NCI-H1436 (cell line): ENCODE measurements around the gene POC1B.

Experiments
- DNase-seq: peaks from one replicate; lab custom pipeline; 2025; lab: John Stamatoyannopoulos, UW

POC1B gene

DNA sequence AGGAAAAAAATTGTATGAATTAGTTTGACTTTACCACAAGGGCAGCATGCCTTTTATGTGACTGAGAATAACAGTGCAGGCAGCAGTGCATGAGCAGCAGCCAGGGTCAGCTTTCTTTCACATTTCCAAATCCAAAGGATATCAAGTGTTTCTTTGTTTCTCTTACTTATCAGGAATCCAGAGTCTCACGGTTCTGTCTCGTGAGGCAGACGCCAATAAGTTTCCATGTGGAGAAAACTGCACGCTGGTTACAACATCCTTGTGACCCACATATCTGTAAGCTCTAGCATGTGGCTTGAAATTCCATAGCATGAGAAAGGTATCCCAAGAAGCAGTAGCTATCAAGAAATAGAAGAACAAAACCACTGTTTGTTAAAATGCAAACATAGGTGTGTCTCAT, 28.8 kb downstream of the POC1B start:
- DNase-seq: no peak

DNA sequence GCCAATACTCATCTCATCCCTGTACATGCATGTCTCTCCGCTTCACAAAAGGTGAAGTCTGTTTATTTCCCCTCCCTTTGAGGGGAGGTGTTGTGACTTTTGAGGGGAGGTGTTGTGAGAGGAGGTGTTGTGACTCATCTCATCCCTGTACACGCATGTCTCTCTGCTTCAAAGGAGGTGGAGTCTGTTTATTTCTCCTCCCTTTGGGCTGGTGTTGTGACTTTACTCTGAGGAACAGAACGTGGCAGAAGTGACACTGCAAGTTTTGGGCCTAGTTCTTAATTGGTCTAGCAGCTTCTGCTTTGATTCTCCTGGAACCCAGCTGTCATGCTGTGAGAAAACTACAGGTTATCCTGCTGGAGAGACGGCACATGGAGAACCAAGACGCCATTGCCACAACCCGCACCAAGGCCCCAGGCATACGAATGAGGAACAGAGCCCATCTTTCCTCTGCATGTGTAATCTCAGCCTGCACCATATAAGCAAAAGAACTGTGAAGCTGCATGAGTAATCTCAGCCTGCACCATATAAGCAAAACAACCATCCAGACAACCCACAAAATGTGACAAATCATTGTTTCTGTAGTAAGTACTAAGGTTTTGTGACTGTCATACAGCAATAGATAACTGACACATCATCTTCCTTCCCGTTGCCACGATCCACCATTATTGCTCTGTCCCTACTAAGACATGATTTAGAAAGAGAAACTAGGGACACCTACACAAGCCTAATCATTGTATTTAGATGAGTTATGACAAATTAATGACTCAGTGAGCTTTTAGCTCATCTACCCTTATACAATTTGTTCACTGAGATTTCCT, 31.2 kb downstream of the POC1B start:
- no peak for DNase-seq

- no peak for DNase-seq
These were observed 32.1 kb downstream of the POC1B start for GRCh38 chr12:89493670-89494302.

DNA sequence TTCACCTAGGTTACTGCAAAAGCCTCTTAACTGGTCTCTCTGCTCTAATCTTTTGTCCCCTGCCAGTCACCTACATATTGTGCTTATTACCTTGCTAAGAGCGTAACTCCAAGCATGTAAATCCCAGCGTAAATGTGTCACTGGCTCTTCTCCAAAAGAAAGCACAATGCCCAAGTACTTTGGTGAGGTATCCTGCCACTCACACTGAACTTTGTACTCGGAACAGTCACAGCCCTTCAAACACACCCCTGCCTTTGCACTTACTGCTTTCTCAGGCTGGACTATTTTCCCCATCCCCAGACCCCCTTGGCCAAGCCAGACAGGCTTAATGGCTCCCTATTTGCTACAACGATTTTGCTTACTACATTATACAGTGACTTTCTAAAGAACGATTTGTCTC, 33.0 kb downstream of the POC1B start:
- DNase-seq: no peak

DNA sequence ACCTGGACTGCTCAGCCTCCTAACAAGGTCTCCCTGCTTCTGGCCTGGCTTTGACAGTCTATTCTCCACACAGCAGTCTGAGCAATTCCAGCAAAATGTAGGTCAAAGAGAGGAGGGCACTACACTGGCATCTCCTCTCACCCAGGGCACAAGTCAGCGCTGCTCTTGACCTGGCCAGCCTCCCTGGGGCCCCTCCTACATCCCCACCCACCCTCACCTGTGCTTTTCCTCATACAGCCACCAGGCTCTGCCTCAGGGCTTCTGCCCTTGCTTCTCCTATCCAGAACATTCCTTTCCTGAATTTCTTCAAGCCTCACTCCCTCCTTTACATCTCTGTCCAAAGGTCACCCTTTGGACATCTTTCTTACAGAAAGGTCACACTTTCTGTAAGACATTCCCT, 34.9 kb downstream of the POC1B start:
- DNase-seq: no peak

DNA sequence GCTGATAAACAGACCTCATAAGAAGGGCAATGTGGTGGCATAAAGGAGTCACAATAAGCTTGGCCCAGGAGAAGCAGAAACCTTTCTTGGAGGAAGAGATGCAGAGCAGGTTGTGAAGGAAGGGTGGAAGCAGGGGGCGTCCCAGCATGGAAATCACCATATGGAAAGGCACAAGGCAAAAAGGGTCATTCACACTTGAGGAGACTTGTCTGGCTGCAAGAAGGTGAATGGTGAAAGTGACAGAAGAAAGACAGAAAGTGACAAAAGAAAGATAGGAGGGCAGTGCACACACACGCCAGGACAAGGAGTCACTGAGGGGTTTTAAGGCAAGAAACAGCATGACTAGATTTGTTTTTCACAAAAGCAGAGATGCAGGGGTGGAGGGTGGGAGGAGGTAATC, 39.6 kb downstream of the POC1B start:
- no peak for DNase-seq

- no peak for DNase-seq
These were observed 41.4 kb downstream of the POC1B start for GRCh38 chr12:89484470-89484869.

DNA sequence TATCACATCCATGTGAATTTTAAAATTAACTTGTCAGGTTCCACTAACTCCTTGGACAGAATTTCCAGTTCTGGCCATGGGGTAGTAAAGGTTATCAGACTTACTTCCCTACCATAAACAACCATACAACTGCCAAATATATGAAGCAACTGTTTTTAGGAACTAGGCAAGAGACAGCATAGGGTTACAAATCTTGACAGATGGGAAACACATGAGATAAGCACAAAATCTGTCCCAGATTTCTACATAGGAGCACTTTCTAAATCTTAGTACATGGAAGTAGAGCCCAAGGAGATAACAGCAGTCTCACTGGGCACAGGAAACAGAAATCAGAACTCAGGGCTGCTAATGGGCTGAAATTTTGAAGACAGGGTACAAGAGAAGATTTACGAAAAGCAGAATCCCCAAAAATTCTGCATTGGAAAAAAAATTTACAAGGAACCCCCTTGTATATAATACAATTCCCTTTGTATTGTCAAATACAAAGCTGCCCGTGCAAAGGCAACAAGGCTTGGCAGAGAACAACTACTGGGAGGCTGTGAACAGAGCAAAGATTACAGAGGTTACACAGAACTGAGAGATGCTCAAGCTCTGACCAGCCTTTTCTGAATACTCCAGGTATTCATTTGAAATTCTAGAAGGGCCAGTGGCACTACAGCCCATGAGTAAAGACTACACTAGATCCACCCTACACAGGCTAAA, 44.5 kb downstream of the POC1B start:
- DNase-seq: no peak

DNA sequence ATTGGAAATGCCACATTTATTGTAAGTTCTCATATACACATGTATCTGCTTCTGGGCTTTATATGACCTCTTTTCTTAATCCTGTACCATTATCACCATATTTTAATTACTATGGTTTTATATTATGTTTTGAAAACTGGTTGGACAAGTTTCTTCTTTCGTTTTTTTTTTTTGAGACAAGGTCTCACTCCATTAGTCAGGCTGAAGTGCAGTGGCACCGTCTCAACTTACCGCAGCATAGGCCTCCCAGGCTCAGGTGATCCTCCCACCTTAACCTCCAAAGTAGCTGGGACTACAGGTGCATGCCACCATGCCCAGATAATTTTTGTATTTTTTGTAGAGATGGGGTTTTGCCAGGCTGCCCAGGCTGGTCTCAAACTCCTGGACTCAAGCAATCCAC, 45.9 kb downstream of the POC1B start:
- no peak for DNase-seq

GRCh38 chr12:89477633-89478279, 48.1 kb downstream of the POC1B start:
- DNase-seq: no peak

DNA sequence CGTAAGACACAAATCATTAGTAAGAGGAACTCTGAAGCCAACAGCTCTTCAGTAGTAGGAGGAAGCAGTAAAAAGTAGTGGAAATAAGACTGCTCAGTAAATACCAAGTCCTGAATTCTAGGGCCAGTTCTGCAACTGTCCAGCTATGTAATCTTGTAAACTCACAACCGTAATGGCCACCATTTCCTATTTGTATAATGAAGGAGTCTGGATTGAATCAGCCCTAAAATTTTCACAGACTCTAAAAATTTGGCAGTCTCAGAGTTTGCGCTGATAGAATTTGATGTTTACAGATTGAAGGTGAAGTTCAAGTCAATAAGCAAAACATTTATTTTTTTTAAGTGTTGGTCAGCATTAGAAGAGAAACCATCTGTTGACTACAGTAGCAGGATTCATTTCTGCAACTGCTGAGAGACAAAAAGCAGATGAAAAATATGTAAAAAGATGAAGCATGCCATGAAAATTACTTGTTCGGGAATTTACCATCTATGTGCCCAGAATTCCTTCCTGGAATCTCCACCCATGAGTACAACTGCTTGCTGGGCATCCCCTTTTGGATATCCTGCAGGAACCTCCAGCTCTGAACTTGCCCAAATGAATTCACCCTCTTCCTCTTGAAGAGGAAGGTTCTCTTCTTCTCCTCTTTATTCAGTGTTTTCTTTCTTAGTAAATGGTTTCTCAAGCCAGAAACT, 48.8 kb downstream of the POC1B start:
- DNase-seq: no peak

- no peak for DNase-seq
These were observed 49.6 kb downstream of the POC1B start for GRCh38 chr12:89476232-89476631.

DNA sequence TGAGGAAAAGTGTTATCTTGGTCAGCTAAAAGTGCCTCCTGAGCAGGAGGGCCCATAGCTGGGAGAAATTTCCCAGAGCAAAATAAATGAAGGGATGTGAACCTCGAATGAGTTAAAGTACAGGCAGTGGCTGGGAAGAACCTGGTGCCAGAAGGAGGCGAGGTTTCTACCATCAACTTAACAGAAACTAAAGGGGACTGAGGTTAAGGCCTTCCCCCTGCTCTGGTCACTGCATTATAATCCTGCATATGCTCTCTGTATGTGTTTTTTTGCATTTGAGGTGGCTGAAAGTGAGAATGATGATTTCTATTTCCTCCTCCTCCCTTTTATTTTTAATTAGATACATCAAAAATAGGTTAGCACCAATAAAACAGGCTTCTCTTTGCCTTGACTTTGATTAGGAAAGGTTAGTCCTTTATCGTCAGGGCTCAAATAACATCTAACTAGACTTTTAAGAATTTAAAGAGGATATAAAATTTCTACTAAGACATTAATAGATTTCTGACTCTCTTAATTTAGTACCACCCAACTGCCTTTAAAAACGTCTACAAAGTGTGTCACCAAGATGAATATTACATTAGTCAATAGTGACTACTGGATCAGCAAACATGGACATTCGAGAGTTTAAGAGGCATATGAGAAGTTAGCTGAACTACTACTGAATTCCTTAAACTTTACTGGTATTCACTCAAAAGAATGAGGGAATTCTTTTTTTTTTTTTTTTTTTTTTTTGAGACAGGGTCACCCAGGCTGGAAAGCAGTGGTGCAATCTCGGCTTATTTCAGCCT, 50.5 kb downstream of the POC1B start:
- DNase-seq: no peak

DNA sequence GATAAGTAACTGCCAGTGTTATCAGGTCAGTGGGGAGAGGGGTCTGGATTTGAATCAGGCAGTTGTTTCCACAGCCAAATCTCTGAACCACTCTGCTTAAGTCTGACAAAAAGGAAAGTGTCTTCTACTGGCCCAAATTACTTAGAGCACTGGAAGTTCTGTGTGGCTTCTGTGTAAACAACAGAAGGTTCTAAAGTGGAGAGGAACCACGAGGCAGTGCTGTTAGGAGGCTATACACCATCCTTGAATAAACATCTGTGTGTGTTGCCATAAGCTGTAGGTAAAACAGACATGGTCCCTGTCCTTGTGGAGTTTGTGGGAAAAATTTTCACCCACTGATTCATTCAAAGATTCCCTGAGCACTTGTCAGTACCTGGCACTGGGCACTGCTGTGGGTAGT, 51.2 kb downstream of the POC1B start:
- no peak for DNase-seq

DNA sequence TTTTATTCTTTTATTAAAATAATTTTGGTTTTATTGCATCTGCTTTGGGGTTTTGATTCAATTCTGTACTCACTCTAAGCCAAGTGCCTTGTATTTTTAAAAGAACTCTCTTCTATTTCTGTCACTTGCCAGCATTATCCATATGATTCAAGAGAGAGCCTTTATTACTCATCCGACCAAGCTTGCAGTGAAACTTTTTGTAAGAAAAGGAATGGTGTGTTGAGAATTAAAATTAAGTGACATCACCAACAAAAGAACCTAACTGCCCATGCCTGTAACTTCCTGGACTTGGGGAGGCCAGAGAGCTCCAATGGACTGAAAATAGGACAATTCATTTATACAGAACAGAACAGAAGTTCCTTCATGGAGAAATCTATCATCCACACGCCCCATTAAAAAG, 53.3 kb downstream of the POC1B start:
- no peak for DNase-seq

DNA sequence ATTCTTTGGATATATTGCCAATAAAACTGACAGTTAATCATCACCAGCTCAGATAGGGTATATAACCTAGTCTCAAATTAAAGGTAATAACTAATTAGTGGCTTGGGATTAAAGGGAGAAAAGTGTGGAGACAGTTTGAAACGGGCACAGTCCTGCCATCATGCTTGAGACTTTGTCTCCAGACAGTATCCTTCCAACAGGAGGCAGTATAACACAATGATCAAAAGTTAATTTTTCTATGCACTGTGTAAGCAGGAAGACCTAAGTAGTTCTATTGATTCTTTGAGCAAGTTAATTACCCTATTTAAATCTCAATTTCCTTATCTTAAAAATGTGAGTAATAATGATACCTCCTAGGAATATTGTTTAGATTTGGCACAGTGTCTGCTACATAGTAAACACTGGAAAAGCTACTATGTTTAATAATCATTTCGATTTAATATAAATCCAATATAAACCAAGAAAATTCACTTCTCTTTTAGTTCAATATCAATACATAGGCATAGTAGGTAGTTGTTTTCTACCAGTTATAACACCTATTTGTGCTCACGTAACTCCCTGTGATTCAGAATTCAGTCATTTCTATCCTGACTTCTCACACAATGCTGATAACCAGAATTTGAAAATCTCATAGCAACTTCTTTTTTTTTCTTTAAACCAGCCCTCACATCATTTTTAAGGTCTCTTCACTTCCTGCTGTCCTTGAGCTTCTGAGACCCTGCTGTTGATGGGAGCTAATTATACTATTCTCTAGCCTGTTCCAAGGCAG, 54.9 kb downstream of the POC1B start:
- peak; percentile 14 for DNase-seq

GRCh38 chr12:89469361-89469760, 56.5 kb downstream of the POC1B start:
- DNase-seq: no peak

GRCh38 chr12:89468648-89469326, 57.1 kb downstream of the POC1B start:
- no peak for DNase-seq

DNA sequence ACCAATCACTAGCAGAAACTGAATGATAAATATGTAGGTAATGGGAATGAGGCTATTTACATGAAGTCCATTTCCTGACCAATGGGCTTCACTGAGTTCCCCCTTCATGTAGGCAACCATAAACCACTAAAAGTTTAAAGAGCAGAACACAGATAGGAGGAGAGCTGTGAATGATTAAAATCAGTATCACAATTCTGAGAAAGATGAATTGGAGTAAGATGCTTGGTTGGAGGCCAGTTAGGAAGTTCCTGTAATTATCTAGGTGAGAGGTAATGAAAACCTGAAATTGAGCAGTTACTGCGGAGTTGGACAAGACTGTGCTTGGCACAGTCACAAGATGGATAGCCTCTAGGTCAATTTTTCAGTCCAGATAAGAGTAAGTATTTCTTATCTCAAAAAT, 57.8 kb downstream of the POC1B start:
- no peak for DNase-seq
